Renal cortex interstitium (tissue), 11 donors: ENCODE measurements around the gene MAP1B. TPM values are rescaled to one million over a fixed set of nuclear protein-coding genes. Genes with fewer than 3 reads are reported as not detected.

Source experiments
- DNase-seq, 11 donors: peaks; one replicate each; pipeline ENCODE4 v3.0.0-alpha.2; 2013; ENCODE audit warnings: low read depth in 9 of 11, low spot score in 4 of 11; ENCODE audit errors: extremely low read depth in 1 of 11
- polyA plus RNA-seq, 3 donors: library from polyadenylated mRNA; unstranded; fragments of 120-200 nt; gene quantifications; one replicate each; pipeline ENCODE4 v1.2.1, GENCODE V29; 2013; ENCODE audit not compliant: insufficient read length in 3 of 3

MAP1B gene
- polyA plus RNA-seq, 3 donors: 13.6 to 17.7 (median 16.5) TPM

DNA sequence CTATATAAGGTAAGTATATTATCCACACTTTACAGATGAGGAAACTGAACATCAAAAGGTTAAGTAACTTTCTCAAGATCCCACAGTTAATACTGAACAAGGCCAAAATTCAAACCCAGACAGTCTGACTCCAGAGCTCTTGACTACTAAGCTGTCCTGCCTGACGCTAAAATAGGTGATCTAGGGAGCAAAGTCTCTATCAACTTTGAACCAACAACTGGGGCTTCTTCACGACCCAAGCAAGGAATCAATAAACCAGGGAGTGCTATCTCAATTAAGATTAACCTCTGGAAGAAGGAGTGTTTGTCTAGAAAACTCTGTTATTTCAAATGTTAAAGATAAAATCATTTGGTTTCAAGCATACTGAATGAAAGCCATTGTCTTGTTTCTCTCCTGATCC lies 148.4 kb downstream of the MAP1B start:
- DNase-seq: no peak

GRCh38 chr5:72256536-72256935 lies 149.3 kb downstream of the MAP1B start:
- DNase-seq: no peak

Other genes starting within 250 kb of the MAP1B start
- gene MRPS27, start 212.8 kb downstream of the MAP1B start, polyA plus RNA-seq: 10 to 100 TPM; 63.0 to 75.3 (median 64.7) TPM
- gene PTCD2, start 212.9 kb downstream of the MAP1B start, polyA plus RNA-seq: 10 to 100 TPM in 2 of 3 donors, 1 to 10 TPM in 1; 9.8 to 10.3 (median 10.1) TPM